ENCODE measurements around the gene DLGAP1.

DLGAP1 gene

DNA sequence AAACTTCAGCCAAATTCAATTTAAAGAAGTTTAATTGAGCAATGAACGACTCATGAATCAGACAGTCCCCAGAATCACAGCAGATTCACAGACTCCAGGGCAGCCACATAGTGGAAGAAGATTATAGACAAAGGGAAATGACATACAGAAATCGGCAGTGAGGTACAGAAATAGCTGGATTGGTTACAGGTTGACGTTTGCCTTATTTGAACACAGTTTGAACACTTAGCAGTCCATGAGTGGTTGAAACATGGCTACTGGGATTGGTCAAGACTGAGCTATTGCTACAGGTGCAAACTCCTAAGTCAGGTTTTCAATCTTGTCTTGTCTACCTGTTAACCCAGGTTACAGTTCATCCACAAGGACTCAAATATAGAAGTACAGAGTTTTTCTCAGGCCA lies 169.6 kb downstream of the DLGAP1 start:
- no peak for DNase-seq

DNA sequence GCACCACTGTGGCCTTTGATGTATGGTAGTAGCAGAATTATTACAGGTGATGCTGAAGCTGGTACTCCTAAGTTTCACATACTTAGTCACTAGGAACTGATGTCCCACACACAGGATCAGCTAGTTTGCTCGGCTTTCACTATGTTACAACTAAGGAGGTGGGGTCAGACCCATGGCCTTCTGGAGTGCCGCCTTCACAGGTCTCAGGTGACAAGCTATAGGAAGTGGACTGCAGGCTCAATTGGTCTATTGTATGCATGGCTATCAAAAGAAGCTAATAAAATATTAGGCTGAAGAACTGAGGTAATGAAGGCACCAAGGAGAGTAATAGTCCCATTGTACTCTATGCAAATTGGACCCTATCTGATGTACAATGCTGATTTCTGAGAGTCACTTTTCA lies 170.6 kb downstream of the DLGAP1 start:
- no peak for DNase-seq

DNA sequence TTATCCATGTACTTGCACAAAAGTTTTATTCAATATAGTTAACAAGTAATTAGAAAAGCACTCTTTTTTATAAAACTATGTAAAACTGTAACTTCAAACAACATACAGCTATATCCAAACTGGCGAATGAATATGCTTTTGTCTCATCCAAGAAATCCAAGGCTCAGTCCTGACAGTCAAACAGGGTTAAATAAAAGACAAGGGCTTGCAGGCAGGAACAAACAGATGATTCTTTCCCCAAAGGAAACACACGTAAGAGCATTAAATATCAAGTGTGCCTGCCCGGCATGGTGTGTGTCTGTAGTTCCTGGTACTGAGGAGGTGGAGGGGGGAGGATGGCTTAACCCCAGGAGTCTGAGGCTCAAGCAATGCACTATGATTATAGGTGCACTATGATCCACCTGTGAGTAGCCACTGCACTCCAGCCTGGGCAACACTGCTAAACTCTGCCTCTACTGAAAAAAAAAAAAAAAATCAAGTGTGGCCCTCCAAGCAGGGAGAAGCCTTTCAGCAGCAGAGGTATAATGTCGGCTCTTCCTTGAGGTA lies 171.3 kb downstream of the DLGAP1 start:
- DNase-seq, result no peak

DNA sequence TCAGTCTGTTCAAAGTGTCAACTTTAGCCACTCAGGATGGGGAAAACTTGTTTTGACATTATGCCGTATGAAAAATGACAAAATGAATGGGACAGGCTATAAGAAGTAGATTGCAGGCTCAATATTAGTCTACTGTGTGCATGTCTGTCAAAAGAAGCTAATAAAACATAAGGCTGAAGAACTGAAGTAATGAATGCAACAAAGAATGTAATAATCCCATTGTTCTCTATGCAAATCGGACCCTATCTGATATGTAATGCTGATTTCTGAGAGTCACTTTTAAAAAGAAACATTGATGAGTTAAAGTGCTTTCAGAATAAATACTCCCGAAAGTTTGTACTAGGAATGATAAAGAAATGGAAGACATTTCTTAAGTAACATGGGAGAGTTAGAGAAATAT lies 172.2 kb downstream of the DLGAP1 start:
- DNase-seq, result no peak

DNA sequence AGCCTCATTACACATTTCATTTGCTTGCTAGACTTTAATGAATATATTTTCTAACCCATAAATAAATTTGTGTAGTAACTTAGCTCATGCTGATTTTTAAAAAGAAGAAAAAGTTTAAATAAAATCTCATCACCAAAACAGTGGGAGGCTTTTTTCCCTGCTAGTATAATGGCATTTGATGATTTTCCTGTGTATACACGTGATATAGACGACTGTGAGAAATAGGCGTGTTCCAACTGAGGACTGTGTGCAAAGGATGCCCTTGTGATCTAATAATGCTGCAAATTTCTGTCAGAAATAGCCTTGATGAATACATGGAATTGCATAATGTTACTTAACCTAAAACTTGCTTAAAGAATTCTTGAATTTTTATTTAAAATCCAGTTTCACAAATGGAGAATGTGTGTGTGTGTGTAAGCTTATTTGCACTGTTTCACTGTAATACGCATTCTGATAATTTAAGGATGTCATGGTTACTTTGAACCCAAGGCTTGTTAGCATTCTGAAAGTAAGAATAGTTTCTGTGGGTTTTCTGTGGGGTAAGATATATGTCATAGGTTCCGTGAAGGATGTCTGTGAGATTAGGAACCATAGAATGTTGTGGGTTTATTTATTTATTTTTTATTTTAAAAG lies 178.0 kb downstream of the DLGAP1 start:
- DNase-seq, result no peak

DNA sequence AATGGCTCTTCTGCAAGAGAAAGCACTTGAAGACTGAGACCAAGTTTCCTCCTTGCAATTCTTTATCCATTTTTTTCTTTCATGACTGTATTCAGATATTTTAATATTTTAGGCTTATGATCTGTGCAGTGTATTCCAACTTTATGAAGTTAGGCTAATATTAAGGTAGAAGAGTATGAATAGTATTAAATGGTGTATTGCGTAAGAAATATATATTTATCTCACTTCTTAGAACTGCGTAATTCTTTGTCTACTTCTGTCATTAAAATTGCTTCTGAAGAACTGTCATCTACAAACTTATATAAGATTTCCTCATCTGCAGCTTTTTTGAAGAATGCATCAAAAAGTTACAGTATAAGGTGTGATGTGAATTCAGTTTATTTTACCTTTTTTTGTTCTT lies 183.2 kb downstream of the DLGAP1 start:
- DNase-seq, result no peak

DNA sequence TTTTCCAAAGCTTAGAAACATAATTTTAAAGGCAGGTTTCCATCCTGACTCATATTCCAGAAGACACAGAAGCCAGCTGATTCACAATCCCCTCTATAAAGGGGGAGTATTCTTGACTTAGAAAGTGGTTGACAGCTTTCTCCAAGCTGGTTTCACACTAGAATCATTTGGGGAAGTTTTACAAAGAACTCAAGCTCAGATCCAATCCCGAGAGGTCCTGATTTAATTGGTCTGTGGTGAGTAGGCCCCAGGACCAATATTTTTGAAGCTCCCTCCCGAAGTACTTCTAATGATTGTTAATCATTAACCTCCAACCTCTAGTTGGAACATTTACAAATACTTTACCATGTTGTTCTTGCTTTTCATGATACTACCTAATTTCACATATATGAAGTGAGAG lies 184.1 kb downstream of the DLGAP1 start:
- DNase-seq, result no peak

DNA sequence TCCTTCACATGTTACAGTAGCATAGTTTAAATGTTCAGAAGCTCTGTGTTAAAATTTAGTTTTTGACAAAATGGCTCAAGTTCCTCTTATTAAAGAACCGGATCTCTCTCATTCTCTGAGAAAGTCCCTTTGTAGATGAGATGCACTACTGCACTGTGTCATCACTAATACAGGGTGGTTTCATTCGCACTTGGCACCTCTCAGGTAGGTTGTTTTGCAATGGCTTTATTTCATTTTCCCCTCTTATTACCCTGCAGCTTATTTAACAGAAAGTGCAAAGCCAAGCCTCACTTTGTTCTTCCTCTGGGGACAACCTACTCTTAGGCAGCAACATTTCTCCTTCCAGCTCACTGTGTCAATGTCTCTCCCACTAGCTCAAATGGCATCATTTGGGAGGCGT lies 185.1 kb downstream of the DLGAP1 start:
- DNase-seq, result no peak

DNA sequence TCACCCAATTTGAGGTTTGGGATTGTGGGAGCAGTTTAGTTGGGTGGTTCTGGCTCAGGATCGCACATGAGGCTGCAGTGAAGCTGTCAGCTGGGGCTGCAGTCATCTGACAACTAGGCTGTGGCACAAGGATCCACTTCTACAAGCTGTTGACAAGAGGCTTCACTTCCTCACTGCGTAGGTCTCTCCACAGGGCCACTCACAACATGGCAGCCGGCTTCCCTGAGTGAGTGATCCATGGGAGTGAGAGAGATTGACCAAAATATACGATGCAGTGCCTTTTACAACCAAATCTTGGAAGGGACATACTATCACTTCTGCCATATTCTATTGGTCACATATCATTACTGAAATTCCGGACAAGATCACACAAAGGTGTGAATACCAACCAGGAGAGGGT lies 187.5 kb downstream of the DLGAP1 start:
- no peak for DNase-seq

DNA sequence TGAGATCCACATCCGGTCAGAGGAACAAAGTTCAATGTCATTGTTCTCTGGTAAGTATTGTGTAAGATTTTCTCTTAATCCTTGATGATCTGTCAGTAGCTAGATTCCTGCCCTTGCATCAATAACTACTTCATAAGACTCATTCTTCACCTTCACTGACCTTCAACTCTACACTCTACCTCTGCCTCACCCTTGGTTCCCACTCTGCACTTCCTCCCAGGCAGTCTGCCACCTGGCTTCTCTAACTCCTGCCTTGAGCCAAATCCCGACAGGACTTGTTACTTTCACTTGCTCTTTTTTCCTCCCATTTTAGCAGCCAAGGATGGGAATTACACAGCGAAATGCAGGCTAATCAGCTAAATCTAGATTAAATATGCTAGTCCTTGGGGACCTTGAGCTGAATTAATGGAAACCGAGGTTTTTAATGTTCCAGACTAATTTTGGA lies 190.7 kb downstream of the DLGAP1 start:
- no peak for DNase-seq

DNA sequence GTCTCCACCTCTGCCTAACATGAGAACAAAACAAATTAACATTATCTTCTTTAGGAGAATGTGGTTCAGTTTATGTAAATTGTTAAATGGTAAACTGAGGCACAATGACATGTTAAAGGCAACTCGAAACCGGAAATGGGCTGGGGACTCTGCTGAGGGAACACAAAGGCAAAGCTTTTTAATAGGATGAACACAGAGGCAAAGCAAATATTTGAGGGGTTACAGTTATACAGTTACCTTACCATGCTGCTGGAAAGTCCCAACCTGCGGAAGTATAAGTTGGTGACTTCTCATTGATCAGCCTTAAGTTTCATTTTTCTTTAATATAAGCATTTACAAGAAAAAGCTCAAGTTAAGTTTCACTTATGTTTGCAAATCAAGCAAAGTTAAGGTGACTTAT lies 195.0 kb downstream of the DLGAP1 start:
- no peak for DNase-seq

DNA sequence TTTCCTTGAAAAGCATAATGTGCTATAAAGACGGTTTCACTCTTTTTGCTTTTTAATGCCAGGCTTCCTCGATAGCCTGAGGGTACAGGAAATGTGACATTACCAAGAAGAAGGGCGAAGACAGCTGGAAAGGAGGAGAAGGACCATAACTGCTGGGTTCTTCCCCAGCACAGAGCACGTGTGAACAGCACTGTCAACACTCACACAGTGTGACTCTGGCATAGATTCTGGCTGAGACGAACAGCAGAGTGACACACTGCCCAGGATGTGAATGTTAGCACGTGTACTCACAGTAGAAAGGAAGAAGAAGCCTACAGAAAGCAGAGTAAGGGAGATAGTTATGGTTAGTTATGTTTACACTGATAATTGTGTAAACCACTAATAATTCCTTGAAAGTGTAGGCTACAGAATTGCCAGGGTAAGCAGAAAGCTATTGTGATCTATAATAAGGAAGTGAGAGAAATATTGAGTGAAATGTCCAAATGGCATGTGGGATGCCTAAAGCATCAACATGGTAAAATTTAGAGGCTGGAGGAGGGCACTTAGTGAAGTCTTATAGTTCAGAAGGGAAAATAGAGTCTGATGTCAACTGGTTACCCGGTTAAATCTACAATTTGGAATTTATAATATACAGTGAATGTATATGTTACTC lies 198.2 kb downstream of the DLGAP1 start:
- DNase-seq, result no peak

DNA sequence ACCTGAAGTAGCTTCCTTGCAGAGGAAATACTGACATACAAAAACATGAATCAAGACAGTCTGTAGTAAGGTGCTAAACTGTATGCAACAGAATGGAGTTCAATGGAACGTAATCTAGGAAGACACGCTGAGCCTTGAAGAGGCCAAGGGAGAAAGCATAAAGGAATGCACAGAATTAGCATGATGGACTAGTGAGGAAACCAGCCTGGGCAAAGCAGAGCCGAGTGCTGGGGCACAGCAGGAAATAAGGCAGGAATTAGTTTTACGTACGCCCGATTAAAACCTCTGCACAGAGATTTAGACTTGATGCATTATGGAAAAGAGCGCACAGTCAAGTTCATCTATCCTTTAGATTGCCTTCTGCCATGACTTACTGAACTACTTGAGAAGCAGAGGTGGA lies 200.3 kb downstream of the DLGAP1 start:
- DNase-seq, result no peak

DNA sequence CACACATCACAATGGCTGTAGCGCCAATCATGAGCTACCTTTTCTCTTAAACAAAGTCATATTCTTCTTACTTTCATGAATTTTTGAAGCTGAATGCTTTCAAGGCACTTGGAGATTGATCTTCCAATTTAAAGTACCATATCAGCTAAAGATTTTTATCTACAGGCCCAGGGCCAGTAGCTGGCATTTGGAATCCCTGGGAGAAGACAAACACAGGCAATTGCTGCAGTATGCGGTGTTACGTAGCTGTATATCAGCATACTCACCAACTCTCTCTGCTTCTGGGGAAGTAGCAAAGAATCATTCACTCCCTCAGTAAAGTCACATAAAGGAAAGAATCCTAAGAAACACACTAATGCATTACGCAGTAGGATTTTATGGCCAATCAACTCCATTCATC lies 202.3 kb downstream of the DLGAP1 start:
- no peak for DNase-seq

DNA sequence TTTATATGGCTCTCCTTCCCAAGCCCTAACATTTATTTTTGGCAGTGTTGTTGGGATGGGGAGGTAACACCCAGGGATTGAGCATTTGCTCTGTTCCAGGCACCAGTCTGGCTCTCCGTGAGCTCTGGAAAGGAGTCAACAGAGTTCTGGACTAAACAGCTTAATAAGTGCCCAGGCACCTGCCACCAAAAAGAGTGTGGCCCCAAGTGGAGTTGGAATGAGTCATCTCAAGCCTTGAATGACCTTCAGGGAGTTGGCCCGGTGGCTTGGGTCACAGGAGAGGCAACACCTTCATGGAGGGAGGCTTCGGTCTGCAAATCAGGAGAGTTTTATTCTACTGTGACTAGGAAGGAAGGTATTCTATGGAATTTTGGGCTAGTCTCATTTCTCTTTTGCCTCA lies 203.2 kb downstream of the DLGAP1 start:
- no peak for DNase-seq

DNA sequence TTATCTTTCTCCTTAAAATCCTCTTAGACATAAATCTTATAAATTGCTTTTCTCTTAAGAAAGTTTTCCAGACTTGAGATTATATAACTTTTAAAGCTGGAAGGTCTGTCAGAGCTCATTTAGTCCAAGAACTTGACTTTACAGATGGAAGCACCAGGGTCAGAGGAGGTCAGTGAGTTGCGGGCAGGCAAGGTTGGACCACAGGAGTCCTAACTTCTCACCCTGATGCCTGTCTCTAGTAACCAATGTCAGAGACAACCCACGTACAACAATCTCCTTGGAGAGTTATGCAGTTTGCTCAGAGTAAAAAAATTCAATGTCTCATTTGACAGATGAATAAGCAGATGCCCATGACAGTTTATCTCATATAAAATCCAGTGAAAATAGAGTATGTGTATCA lies 203.9 kb downstream of the DLGAP1 start:
- no peak for DNase-seq

DNA sequence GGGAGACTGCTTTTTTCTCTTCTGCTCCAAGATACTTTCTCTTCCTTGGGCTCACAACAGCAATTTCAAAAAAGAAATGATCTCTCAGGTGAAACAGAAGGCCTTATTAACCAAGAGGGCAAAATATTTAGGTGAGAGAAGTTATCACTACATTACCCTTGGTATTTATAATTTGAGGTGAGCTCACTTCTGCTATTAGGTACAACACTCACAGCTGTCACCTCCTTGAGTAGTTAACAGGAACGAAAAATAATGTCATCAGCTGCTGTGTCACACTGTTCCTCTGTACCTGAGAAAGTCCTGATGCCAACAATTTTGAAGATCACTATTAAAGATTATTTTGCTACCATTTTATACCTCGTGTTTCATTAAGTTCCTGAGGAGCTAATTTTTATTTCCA lies 205.0 kb downstream of the DLGAP1 start:
- no peak for DNase-seq

DNA sequence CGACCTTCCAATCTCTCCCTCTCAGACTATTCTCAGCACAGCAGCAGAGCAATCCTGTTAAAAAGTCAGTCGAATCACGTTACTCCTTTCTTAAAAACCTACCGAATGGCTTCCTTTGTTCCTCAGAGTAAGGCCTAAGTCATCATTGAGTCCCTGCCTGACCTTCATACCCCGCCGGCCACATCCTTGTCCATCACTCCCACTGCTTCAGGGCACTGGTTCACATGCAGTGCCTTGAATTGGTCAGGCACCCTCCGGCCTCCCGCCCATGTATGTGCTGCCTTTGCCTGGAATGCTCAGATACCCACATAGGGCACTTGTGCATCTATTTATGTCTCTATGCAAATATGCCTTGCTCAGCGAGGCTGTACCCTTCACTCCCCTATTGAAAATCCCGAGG lies 206.4 kb downstream of the DLGAP1 start:
- no peak for DNase-seq

DNA sequence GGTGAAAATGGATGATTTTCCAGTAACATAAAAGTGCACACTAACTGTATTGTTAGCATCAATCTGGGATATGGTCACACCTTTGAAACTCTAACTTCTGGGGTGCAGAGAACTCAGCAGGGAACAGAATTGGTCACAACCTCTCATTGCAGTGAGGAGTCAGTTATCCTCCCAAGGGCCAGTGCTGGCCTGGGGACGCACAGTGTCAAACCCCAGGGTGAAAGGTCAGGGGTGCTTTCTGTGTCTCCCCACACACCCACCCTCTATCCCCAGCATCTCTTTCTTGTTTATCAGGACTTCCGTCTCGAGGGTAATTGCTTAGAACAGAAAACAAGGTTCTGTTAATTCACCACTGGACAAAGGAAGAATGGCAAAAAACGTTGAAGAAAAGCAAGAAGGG lies 208.7 kb downstream of the DLGAP1 start:
- DNase-seq, result no peak

DNA sequence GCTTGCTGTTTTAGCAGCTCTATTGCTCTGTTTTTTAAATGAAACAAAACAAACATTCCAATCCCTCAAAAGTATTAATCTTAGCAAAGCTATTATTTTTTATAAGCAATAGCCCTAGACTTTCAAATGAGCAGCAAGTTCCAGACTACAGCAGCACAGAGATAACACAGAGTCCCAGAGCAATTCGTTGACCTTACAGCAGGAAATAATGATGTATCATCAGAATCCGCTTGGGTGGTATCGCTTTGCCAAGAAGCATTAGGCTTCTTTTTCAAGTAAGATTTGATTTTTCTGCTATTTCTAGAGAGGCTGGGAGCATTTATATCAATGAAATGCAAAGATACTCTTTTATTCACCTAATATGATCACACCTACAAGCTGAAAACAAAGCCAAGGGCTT lies 209.7 kb downstream of the DLGAP1 start:
- DNase-seq, result no peak

DNA sequence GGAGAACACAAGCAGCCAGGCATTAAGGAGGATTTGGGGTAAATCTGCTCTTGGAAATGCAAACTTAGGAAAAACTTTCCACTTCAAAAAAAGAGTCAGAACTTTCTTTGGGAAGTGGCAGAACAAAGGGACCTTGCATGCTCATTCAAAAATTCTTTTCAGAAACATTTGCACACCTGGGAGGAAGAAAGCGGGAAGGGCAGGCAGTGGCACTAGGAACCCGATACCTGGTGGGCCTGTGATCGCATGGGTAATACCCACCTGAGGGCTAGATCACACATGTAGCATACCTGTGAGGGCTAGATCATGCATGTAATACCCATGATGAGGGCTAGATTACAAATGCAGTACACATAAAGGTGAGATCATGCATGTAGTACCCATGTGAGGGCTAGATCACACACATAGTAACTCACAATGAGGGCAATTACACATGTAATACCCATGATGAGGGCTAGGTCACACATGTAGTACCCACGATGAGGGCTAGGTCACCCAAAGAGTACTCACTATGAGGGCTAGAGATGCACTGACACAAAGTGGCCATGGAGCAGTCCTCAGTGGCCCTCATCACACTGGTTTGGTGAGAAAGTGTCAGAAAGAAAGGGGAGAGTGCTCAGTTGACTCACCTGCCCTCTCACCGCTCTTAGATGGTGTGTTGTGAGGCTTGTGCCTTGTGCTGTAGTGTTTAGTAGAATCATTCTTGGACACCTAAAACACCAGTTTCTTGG lies 212.5 kb downstream of the DLGAP1 start:
- DNase-seq, result no peak

DNA sequence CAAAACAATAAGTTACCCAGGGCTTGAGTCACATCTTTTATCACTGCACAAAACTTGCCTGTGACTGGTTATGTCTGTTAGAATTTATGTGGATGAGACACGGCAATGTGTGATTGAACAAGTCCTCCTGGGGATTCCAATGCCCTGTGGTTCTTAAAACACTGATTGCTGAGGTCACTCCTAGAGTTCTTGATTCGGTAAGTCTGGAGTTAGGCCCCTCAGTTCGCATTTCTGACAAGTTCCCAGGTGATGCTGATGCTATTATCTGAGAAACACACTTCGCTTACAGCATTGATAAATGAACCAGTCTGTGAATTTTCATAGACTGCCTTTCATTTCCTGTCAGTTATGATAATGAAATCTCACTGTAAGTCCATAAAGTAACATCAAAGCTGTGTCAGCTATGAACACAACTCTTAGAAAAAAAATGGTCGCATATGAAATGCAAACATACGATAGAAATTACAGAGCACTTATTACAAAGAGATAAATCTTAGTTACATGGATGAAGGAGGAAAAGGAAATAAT lies 214.0 kb downstream of the DLGAP1 start:
- no peak for DNase-seq

DNA sequence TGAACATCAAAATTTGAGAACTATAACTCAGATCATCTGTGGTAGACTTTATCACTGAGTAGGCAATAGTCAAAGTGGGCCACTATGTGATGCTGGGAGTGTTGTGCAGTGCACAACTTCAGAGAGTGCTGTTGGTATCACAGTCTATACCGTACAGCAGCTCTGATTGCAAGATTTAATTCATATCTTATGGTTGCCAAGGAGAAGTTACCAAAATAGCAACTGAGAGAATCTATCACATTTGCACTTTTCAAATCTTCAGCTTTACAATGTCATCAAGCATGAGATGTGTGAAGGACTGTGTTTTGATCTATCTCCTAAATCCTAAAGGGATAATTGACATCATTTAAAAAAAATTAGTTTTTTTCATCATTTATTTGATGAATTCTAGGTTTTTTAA lies 216.1 kb downstream of the DLGAP1 start:
- no peak for DNase-seq

DNA sequence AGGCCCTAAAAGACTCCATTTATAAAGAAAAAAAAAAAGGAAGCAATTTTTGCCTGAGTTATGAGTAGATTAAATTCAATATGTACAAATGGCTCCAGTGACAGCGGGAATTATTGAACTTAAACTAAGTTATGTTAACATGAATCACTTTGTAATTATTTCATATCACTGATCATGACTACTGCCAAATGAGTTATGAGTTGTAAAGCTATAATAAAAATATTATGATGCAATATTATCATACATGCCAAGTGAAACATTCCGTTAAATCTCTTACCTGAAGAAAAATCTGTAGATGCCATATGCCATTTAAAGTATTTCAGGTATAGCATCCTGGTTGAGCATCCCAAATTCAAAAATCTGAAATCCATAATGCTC lies 217.5 kb downstream of the DLGAP1 start:
- DNase-seq, result no peak
